Measurements from ENCODE around the gene LAX1.
"Not testable (repeated sequence)": the region's sequence is repeated elsewhere in the genome, so short reads cannot be mapped to it uniquely, and the experiment has no call there.

Gene LAX1, protein sequence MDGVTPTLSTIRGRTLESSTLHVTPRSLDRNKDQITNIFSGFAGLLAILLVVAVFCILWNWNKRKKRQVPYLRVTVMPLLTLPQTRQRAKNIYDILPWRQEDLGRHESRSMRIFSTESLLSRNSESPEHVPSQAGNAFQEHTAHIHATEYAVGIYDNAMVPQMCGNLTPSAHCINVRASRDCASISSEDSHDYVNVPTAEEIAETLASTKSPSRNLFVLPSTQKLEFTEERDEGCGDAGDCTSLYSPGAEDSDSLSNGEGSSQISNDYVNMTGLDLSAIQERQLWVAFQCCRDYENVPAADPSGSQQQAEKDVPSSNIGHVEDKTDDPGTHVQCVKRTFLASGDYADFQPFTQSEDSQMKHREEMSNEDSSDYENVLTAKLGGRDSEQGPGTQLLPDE

DNA sequence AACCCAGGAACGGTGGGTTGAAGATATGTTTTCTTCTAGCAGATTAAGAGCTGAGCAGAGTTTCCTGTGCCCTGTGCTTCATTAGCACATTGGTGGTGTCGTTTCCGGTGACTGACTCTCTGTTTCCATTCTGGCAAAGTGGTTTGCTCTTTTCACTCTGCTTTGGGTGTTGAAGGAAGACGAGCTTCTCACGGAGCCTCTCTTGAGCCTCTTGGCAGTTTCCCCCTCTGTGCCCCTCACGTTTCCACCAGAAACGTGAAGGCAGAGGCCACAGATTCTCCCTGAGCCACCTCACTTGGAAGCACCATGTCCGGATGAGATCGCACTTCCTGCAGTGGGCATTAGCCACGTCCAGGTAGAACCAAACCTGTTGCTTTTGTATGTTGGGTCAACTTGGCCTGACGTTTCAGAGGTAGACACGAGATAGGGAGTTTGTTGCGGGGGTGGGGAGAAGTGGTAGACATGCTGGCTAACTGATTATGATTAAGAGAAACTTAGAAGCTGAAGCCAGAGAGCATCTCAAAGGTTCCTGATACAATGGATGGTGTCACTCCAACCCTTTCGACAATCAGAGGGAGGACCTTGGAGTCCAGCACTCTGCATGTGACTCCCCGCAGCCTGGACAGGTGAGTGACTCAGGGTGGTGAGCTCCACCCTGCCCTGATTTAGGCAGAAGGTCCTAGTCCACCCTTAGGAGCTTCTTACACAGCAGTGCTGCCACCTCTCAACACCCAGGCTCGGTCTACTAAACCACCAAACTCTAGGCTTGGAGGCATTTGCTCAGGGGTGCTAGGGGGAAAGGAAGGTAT, at the start of gene LAX1:
LAX1 (plus strand) TSS at position 155 of the 809 bp plus-strand sequence; CDS start at position 538, 383 bp downstream.
- DNase-seq: peak; percentile 85

DNA sequence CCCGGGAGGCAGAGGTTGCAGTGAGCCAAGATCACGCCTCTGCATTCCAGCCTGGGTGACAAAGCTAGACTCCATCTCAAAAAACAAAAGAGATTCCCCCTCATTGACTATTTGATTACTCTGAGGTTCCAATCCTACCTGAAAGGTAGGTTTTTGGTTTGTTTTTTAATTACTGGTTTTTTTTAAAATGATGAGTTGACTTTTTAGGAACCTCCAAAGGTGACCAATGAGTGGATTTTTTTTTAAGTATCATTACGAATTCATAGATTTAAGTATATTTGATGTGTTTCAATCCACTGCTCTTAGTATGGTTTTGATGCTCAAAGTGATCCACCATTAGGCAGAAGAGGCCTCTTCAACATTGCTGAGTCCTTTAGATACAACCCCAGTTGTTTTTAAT, 47.9 kb upstream of the LAX1 start:
- DNase-seq: no peak

DNA sequence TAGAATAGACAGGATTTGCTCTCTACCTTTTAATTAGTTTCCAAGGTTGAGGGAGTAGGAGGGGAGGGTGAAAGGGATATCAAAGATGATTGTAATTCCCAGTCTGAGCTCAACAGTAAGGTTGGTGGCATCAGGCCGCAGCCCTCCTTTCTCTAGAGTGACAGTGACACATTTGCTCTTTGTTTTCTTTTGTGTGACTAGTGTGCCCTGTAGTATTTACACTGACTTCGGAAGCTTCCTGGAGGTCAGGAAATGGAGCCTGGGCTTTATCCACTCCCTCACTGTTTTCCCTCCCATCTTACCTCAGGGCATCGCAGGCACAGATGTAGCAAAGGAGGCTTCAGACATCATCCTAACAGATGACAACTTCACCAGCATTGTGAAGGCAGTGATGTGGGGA, 44.7 kb upstream of the LAX1 start:
- DNase-seq: no peak

DNA sequence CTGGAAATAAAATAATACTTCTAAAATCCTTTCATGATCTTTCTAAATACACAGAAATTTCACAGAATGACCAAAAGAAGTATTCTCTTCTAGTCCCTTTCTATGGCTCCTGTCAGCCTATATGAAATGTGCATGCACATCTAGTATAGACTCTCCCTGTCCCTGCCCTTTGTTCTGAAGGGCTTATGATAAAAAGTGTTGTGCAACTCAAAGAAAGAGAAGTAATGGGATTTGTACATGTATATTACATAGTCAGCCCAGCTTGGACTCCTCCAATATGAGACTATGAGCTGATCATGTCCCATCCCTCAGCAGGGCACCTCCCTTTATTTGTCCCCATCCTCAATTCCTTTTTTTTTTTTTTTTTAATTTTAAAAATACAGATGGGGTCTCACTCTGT, 42.1 kb upstream of the LAX1 start:
- DNase-seq: no peak

DNA sequence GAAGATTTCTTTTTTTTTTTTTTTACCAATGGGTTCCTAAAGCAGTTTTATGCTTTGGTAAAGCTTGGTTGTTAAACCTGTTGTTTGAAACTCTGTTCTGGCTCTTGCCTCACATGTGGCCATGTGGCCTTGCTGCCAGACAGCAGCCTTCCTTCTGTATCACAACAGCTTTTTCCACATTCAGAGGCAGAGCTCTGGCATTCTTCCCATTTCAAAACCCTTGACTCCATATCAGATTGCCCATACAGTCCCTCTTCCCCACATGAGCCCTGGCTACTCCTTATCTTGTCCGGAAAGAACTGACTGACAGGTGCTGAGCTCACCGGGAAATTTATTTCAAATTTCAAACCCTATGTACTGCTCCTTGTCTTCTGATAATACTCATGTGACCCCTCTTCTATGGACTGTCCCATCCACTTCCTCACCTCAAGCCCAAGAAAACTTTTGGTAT, 38.5 kb upstream of the LAX1 start:
- DNase-seq: no peak

DNA sequence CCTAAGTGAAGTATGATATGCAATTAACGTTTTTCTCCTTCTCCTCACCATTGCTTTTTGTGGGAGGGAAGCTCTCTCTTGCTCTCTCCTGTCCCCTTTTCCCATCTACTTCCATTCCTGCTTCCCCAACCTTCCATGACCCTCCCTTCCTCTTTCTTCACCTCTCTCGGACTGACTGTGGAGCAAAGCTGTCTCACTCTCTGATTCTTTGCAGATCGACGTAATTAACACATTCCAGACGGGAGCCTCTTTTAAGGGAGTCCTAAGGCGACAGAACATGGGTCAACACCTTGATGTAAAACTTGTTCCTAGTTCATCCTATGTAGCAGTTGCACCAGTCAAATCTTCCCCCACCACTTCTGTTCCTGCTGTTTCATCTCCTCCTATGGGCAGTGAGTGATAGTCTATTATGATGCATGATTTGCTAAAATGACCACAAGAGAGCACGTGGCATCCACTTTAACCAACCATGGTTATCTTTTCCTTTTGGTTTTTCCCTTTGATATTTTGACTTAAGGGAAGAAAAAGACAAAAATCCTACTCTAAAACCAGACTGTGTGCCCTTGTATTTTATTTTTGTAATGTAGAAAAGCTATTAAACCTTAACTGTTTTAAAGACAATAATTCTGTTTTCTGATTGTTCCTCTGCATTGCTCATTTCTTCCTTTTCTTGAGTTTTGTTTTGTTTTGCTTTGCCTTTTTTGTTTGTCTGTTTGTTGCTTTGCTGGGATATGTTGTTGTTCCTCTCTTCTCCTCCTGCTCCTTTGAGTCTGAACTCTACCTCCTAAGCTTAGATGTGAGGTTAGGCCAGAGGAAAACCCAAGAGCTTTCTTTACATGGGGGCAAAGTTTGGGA, 31.7 kb upstream of the LAX1 start:
- DNase-seq: no peak

DNA sequence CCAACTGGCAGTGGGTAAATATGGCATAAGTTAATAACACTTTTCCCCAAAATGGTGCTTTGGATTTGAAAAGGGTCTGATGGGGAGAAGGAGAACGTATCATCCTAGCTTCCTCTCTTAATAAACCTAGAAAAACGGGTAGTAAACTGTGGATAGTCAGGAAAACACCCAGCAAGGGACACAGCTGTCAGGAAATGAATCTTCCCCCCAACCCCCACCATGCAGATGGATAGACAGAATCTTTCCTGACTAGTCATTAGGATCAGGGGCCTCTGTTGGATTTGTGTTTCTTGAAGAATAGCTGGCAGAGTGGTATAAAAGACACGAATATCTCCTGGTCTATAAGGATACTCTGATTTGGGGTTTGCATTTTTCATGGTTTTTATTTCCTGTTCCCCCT, 22.5 kb upstream of the LAX1 start:
- DNase-seq: no peak

DNA sequence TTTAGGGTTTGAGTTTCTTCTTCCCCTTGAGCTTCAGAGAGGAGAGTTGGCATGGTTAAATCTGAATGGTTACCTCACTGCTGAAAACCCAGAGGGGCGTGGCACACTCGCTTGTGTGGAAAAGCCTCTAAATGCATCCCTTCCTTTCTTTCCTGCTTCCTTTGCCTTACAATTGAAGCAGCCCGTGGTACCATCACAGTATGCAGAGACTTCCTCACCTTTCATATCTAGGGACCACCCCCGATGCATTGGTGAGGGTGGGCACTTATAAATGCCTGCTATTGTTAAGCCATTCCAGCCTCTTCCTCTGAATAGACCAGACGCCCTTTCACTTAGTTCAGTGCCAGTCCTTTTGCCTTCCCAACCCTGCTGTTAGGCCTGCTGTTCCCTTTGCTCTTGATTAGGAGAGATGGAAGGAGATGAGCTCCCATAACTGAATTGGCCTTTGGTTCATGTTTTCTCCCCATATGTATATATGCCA, 21.9 kb upstream of the LAX1 start:
- no peak for DNase-seq

DNA sequence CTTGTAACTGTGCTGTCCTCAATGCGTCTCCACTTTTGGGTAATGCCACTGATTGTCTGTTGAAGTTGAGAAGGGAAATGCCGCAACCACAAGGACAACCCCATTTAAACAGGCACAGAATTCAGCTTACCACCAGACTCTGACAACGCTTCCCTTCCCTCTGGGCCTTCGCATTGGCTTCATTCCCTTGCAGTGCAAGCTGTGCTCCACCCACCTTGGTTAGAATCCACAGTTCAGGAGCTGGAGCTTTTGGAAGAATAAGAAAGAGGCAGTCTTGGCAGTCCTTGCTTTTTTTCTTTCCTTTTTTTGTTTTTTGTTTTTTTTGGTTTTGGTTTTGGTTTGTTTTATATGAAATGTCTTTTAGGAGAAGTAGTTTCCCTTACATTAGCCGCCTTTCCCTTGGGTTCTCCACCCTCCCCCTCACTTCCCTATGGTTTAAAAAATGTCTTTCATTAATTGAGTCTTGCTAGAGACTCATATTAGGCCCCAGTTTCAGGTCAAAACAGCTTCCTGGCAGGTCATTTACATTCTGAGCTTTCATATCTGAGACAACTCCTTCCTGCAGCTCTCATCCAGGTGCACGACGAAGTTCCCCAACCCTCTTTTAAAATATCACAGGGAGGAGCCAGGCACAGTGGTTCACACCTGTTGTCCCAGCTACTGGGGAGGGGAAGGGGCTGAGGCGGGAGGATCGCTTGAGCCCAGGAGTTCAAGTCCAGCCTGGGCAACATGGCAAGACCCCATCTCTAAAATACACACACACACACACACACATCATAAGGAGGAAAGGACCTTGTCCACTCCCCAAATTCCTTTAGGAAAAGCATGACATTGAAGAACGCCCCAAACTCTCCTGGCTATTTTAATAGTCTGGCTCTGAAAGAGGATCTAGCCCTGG, 20.7 kb upstream of the LAX1 start:
- peak; percentile 11 for DNase-seq

DNA sequence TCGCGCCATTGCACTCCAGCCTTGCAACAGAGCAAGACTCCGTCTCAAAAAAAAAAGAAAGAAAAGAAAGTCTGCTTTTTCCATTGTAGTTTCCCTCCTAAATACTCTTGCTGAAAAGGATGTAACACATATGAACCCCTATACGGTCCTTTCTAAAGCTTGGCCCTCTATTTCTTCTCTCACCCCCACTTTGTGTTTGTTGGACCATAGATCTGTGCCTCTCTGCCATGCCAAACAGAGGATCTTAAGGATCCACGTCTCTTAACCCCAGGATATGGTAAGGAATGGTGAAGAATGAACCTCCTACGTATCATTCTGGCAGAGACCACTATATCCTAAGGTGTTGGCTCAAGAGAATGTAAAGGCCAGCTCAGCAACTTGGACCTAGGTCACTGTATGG, 18.7 kb upstream of the LAX1 start:
- DNase-seq: no peak

DNA sequence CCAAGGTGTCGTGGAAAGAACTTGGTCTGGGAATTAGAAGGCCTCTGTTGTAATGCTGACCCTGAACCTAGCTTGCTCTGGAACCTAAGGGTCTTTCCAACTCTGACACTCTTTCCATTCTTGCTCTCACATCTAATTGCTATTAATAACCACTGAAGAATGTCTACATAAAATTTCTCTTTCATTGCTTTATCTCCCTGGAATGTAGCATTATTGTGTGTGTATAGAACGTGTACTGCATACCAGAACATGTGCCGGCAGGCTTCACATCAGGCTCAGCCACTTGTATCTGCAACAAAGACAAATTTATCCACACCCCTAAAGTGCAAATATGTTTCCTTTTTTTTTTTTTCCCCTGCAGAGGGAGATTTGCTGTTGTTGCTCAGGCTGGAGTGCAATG, 13.9 kb upstream of the LAX1 start:
- no peak for DNase-seq

DNA sequence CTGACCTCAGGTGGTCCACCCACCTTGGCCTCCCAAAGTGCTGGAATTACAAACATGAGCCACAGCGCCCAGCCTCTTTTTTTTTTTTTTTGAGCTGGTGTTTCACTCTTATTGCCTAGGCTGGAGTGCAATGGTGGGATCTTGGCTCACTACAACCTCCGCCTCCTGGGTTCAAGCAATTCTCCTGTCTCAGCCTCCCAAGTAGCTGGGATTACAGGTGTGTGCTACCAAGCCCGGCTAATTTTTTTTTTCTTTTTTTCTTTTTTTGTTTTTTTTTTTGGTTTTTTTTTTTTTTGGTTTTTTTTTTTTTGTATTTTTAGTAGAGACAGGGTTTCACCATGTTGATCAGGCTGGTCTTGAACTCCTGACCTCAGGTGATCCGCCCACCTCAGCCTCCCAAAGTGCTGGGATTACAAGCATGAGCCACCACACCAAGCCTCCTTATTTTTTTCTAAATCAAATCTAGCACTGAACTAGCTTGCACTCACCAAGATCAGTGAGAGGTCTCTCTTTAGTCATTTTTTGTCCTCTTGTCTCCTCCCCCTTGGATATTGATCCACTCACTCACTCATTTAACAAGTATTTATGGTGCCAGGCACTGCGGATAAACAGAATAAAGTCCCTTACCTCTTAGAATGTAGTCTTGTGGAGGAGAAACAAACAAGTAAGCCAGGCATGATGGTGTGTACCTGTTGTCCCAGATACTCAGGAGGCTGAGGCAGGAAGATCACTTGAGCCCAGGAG, 13.2 kb upstream of the LAX1 start:
- not testable (repeated sequence) for DNase-seq

DNA sequence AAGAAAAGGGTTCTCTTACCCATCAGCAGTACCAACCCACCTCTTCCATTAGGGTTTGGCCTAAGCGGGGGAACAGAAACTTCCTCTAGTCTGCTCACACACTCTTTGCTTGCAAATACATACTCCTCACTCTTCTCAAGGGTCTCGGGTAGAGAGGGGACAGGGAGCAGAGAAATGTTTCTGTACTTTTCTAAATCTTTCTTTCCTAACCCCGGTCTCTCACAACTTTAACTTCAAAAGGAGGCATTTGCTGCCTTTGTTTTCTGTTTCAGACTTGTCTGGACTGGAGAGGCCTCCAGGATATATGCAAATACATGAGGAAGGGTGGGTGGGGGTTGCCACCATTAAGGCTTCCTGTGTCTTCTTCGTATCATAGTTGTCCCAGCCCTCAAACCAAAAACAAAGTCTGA, 10.5 kb upstream of the LAX1 start:
- DNase-seq: peak; percentile 36

DNA sequence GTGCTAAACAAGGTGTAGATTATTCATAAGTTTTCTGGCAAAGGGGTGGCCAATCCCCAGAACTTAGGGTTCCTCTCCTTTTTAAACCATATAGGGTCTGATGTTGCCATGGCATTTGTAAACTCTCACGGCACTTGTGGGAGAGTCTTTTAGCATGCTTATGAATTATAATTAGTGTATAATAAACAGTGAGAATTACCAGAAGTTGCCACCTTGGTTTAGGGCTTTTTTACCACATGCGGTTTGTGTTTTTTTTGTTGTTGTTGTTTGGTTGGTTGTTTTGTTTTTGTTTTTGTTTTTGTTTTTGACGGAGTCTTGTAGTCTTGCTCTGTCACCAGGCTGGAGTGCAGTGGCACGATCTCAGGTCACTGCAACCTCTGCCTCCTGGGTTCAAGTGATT, 8.9 kb upstream of the LAX1 start:
- DNase-seq: no peak

DNA sequence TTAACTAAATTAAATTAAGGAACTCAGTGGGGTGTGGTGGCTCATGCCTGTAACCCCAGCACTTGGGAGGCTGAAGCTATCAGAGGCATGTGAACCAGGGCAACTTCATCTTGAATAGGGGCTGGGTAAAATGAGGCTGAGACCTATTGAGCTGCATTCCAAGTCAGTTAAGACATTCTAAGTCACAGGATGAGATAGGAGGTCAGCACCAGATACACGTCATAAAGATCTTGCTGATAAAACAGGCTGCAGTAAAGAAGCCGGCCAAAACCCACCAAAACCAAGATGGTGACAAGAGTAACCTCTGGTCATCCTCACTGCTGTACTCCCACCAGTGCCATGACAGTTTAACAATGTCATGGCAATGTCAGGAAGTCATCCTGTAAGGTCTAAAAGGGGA, 6.2 kb upstream of the LAX1 start:
- not testable (repeated sequence) for DNase-seq

DNA sequence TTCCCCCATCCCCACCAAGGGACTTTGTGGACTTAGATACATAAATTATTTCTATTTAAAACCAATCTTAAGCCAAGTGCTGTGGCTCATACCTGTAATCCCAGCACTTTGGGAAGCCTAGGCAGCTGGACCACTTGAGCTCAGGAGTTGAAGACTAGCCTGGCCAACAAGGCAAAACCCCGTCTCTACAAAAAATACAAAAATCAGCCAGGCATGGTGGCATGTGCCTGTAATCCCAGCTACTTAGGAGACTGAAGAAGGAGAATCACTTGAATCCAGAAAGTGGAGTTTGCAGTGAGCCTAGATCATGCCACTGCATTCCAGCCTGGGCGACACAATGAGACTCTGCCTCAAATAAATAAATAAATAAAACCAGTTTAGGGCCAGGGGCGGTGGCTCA, 4.5 kb upstream of the LAX1 start:
- no peak for DNase-seq

DNA sequence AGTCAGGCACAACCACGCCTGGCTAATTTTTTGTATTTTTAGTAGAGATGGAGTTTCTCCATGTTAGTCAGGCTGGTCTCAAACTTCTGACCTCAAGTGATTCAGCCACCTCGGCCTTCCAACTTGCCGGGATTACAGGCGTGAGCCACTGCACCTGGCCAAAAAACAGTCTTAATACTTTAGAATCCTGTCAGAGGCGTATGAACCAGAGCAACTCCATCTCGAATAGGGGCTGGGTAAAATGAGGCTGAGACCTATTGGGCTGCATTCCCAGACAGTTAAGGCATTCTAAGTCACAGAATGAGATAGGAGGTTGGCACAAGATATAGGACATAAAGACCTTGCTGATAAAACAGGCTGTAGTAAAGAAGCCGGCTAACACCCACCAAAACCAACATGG, 3.0 kb upstream of the LAX1 start:
- DNase-seq: not testable (repeated sequence)

DNA sequence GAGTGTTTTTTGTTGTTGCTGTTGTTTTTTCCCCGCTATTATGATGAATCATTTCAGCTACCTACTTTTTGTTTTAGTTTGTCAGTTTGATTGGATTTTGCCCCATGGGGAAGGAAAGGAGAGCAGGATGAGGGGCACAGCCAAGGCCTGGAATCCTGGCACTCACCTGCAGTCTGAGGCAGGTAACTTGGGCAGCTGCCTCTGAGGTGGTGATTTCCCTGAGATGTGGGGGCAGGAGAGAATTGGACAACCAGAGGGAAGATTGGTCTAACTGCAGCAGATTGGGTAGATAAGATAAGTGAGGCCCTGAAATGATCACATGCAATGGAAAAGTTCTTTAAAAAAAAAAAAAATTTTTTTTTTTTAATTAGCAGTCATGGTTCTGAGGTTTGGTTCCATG, 1.5 kb upstream of the LAX1 start:
- DNase-seq: no peak

DNA sequence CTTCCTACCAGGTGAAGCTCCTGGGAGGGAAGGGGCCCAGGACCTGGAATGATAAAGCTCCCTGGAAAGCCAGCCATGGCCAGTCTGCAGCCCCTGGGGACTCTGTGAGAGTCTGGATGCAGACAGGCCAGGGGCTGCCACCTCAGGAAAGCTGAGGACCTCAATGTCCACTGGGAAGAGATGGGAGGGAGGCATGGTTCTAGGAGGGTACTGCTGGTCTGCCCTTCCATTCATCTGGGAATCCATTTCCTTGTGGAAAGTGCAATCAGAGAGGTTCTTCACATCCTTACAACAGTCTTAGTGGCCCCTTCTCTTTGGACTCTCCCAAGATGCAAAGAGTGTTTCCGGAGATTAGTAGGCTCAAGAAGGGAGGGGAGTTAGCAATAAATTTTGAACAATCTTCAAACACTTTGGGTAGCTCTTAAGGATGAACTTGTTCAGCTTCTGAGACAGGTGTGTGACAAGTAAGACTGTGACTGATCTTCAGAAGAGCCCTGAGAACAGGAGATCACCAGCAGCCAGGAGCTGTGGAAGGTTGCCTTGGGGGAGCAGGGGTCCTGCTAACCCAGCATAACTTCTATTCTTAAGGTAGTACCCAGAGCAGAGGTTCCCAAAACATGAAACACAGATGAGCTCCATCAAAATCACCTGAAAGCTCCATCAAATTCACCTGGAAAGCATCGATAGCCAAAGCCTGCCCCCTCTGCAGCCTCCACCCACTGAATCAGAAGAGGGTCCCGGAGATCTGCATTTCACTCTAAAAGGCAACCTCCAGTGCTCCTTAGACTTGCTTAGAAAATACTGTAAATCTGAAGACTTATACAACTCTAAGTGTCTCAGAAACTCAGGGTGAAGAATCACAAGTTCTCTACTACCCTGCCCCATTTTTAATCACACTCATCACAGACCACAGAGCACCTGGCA, 616 bp upstream of the LAX1 start:
- no peak for DNase-seq

DNA sequence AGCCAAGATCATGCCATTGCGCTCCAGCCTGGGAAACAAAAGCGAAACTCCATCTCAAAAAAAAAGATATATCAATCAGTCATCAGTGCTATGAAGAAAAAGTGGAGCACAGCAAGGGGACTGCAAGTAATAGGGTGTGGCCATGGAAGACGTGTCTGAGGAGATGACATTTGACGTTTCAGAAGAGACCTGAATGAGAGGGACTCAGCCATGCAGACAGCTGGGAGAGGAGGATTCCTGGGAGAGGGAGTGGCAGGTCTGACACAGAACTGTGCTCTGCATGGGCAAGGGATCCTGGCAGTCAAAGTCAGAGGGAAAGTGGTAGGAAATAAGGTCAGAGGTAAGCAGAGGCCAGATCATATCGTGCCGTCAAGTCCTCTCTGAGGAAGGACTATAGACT, 3.3 kb downstream of the LAX1 start:
- DNase-seq: peak; percentile 19
